ENCODE results near the gene FAM222A.

DNA sequence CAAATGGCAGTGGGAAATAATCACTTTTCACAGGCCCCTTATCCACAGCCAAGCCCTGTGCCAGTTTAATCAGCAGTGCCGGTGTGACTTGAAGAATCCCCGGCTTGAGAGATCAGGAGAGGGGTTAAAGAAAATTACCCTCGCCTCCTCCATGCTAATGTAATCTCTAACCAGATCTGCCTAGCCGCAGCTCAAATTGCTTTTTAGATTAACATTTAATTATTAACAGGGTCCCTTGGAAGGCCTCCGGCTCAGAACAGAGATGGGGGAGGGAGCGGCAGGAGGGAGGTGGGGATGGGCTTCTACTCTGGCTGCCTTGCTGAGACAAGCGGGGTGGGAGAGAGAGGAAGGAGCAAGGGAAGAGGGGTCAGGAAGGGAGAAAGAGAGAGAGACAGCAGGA is 24.0 kb downstream of the FAM222A start:
- TF ChIP-seq FEZF1 (tag by site-specific recombination; IDR thresholded peaks at IDR 0.05) (no peak), REST (tag by site-specific recombination; IDR thresholded peaks at IDR 0.05) (no peak), SCRT2 (tag by site-specific recombination; IDR thresholded peaks at IDR 0.05) (no peak), PRDM1 (tag by site-specific recombination; IDR thresholded peaks at IDR 0.05) (no peak), ATF2 (tag by site-specific recombination; IDR thresholded peaks at IDR 0.05; ENCODE audit: low read depth) (no peak), ZNF266 (tag by site-specific recombination; IDR thresholded peaks at IDR 0.05; ENCODE audit: low read depth) (no peak), ZNF274 (IDR thresholded peaks at IDR 0.05; ENCODE audit: low read length) (no peak), ZNF274 (tag by site-specific recombination; IDR thresholded peaks at IDR 0.05; ENCODE audit: borderline replicate concordance) (no peak), YY1 (tag by site-specific recombination; IDR thresholded peaks at IDR 0.05) (no peak), ZBTB8A (tag by site-specific recombination; IDR thresholded peaks at IDR 0.05) (no peak), GLI4 (tag by site-specific recombination; IDR thresholded peaks at IDR 0.05) (no peak)
- TF ChIP-seq, protein P1, sequence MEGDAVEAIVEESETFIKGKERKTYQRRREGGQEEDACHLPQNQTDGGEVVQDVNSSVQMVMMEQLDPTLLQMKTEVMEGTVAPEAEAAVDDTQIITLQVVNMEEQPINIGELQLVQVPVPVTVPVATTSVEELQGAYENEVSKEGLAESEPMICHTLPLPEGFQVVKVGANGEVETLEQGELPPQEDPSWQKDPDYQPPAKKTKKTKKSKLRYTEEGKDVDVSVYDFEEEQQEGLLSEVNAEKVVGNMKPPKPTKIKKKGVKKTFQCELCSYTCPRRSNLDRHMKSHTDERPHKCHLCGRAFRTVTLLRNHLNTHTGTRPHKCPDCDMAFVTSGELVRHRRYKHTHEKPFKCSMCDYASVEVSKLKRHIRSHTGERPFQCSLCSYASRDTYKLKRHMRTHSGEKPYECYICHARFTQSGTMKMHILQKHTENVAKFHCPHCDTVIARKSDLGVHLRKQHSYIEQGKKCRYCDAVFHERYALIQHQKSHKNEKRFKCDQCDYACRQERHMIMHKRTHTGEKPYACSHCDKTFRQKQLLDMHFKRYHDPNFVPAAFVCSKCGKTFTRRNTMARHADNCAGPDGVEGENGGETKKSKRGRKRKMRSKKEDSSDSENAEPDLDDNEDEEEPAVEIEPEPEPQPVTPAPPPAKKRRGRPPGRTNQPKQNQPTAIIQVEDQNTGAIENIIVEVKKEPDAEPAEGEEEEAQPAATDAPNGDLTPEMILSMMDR (tag by site-specific recombination; IDR thresholded peaks at IDR 0.05), result no peak
- TF ChIP-seq, protein P2, sequence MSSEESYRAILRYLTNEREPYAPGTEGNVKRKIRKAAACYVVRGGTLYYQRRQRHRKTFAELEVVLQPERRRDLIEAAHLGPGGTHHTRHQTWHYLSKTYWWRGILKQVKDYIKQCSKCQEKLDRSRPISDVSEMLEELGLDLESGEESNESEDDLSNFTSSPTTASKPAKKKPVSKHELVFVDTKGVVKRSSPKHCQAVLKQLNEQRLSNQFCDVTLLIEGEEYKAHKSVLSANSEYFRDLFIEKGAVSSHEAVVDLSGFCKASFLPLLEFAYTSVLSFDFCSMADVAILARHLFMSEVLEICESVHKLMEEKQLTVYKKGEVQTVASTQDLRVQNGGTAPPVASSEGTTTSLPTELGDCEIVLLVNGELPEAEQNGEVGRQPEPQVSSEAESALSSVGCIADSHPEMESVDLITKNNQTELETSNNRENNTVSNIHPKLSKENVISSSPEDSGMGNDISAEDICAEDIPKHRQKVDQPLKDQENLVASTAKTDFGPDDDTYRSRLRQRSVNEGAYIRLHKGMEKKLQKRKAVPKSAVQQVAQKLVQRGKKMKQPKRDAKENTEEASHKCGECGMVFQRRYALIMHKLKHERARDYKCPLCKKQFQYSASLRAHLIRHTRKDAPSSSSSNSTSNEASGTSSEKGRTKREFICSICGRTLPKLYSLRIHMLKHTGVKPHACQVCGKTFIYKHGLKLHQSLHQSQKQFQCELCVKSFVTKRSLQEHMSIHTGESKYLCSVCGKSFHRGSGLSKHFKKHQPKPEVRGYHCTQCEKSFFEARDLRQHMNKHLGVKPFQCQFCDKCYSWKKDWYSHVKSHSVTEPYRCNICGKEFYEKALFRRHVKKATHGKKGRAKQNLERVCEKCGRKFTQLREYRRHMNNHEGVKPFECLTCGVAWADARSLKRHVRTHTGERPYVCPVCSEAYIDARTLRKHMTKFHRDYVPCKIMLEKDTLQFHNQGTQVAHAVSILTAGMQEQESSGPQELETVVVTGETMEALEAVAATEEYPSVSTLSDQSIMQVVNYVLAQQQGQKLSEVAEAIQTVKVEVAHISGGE (tag by site-specific recombination; conservative IDR thresholded peaks at IDR 0.05; ENCODE audit: low read depth), result no peak

All from HEK293 (cell line).